GM12892 (cell line): ENCODE results near the gene IFFO2.

Experiments
- POLR2A ChIP-seq: IDR thresholded peaks from 2 replicates; pipeline ENCODE4 v1.6.1; 2011; ENCODE audit warnings: low read depth, low read length, control low read depth
- POLR2AphosphoS5 ChIP-seq: IDR thresholded peaks from 2 replicates; pipeline ENCODE4 v1.6.1; 2011; ENCODE audit warnings: low read depth, low read length, control low read depth
- TAF1 ChIP-seq: IDR thresholded peaks from 2 replicates; pipeline ENCODE4 v1.6.1; 2011; ENCODE audit warnings: low read depth, mild to moderate bottlenecking, control low read depth, low read length, borderline replicate concordance

DNA sequence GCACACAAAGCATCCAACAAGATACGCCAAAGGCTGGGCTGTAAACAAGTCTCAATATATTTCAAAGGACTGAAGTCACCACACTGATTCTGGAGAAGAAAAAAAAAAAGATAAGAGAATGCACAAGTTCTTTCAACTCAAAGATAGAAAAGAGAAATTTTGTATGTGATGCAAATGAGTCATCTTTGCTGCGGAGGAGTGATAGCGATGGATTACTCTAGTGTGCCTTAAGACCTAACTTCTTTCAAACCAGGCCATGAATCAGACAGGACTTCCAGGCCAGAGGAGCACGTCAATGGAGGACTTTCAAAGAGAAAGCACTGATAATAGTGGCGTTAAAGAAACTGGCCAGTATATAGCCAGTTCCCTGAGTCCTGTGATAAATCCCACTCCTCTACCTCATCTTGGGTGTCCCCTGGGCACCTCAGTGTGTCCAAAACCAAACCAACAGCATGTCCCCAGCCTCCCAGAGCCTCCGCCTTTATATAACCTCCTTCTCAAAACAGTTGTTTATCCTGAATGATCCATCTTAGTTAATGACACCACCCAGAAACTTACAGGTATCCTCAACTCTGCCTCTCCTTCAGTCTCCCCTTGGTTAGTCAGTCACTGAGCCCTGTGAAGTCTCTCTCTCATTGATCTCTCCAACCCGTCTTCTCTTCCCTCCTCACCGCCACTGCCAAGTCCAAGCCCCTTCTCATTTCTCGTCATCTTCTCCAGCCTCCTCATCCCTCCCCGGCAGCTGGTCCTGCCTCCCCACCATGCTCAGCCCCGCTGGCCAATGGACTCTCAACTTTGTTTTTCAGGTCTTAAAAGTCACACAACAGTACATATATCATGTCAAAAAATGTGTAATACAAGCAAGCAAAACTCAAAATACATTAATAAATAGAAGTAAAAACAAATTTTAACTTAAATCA is 47.2 kb upstream of the IFFO2 start:
- TF ChIP-seq POLR2A: no peak
- TF ChIP-seq POLR2AphosphoS5: no peak
- no peak for TF ChIP-seq TAF1
